ENCODE measurements around the gene SCFD1.
"Not testable (repeated sequence)": the region's sequence is repeated elsewhere in the genome, so short reads cannot be mapped to it uniquely, and the experiment has no call there.

SCFD1 gene

DNA sequence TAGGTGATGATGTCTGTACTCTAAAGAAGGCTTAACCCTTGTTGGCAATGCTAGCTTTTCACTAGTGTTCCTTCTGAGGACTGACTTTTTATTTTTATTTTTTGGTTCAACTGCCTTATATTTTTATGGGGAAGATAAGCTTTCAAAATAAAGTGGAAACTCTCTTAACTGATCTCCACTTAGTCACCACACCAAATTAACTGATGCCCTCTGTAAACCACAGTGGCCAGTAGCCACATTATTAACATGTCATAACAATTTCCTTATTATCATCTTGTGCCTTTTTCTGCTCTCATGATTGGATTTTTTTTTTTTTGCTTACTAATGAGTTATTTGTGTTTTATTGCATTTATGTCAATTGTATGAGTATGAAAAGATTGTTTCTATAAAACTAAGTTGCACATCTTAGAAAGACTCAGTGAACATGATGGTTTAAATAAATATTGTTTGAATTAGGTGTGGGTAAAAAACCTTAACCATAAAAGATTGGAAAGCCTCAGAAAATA lies 56.9 kb downstream of the SCFD1 start:
- no peak for DNase-seq

DNA sequence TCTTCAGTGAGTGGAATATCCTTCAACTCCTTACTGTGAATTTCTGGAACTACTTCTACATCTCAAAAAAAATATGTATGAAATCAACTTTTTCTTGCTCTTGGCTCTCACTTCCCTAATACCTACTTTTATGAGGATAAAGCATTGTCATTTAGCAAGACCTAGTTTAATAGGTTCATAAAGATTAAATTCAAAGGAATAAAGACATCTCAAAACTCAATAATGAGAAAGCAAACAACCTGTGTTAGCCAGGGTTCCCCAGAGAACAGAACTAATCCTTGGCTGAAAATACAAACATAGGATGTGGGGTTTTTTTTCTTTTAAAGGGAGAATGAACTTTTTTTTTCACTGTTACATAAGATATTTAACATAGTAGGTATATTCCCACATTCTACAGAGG lies 57.9 kb downstream of the SCFD1 start:
- no peak for DNase-seq

DNA sequence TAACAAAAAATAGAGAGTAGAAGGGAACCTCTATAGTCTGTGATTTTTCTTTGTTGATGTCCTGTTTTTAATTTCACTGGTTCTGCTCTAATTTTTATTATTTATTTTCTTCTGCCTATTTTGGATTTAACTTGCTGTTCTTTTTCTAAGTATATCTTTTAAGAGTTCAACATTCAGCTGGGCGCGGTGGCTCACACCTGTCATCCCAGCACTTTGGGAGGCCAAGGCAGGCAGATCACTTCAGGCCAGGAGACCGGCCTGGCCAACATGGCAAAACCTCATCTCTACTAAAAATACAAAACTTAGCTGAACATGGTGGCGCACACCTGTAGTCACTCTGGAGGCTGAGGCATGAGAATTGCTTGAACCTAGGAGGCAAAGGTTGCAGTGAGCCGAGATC lies 58.7 kb downstream of the SCFD1 start:
- DNase-seq: not testable (repeated sequence)

DNA sequence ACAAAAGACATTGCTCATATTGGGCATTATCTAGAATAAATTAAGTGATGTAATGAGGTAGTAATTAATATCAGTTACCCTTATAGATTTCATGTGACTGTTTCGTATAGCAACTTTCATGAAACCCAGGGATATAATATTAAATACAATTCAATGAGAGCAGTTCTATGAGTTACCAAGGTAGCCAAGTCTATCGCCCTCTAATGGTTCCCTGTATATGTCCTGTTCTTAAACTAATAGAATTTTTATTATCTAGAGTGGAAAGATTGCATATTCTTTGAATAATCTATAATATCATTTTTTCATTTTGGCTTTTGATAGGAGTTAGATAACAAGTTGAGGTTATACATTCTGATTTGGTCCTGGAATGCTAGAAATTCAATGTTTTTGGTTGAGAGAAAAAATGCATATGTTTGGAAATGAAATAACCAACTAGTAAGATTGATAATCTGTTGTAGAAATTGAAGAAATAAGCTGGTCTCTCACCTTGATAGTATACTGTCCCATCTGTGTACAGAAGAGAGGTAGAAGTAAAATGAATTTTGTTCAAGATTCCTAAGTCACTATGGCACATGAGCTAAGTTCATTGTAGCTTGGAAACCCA lies 59.7 kb downstream of the SCFD1 start:
- DNase-seq: no peak

DNA sequence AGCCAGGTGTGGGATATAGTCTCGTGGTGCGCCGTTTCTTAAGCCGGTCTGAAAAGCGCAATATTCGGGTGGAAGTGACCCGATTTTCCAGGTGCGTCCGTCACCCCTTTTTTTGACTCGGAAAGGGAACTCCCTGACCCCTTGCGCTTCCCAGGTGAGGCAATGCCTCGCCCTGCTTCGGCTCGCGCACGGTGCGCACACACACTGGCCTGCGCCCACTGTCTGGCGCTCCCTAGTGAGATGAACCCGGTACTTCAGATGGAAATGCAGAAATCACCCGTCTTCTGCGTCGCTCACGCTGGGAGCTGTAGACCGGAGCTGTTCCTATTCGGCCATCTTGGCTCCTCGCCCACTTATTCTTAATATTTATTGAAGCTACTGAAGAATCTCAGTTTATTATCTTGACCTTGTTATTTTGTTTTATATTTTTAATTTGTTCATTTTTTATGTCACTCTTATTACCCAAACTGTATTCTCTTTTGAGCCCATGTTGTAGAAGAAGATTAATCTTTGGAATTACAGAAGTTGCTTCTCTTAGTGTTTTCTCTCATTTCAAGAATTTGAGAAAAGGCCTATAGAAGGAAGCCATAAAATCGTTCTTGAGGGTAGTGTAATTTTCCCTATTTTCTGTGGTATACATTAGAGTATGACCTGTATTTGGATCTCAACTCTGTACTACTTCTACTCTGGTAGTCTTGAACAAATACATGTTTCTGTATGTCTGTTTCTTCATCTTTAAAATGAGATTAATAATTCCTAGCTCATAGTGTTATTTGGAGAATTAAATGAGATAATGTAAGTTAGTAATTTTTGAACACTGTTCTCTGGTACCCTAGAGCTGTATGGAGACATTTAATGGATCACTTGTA lies 68.6 kb downstream of the SCFD1 start:
- DNase-seq: not testable (repeated sequence)

DNA sequence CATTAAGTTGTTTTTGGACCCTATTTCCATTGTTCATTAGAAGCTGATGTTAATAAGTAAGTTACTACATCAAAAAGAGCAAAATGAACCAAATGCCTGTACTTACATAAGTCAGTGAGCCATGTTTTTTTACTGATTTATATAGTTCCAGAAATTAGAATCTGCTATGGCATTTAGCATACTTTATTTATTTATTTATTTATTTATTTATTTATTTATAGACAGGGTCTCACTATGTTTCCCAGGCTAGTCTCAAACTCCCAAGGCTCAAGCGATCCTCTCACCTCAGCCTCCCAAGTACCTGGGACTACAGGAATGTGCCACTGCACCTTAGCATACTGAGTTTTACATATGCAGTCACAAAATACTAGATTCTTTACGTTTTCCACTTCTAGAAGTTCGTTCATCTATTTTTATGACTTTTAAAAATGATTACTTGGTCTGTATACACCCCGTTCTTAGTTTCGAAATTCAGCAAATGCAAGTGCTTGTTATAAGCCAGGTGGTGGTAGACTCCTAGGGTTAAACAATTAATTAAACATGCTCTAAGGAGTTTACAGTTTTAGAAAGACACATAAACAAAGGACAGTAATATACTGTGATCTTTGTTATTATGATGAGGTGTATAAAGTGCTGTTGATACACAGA lies 69.8 kb downstream of the SCFD1 start:
- no peak for DNase-seq

DNA sequence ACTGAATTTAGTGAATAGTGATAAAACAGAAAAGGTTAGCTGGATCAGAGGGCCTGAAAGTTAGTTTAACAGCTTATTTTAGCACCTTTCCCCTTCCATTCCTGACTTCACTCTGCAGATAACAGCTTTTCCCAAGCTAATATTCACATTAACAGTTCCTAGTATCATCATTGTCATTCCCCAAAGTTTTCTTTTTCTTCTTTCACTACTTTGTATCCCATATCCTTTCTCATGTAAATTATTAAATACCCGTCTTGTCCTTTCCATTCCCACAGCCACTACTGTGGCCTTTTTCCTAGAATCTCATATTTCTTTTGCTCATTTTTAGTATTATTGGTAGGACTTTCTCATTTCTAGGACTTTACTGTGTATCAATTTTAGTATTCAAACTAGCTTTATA lies 70.5 kb downstream of the SCFD1 start:
- no peak for DNase-seq

DNA sequence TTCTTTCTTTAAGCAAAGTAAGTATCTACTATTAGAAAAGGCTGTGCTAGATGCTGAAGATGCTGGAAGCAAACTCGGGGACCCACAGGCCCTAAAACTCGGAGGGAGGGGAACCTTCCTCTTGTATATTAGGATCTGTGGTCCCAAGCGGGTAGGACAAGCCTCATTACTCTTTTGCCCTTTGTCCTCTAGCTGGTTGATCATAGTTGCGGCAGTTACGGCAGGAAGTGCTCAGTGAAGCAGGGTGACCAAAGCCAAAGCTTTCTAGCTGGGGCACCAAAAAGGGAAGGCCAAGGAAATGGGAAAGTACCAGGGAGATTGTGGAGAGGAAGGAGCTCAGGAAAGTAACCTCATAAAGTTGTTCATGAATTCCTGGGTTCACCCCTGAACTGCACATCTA lies 76.3 kb downstream of the SCFD1 start:
- no peak for DNase-seq

DNA sequence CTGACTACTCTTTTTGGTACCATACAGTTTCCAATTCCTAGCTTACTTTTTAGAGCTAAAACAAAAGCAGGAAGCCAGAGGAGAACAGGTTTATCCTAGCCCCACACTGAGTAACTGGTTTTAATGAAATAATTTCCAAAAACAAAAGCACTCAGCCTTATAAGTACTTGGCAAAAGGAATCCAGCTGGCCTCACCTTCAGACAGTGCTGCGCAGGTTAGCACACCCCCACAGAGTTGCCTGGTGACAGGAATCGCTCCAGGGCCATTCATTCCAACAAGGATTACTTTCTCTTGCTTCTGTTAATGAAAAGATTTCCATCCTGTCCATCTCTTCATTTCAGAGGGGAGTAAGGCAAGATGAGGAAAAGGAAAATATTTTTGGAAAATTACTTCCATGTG lies 84.6 kb downstream of the SCFD1 start:
- no peak for DNase-seq

DNA sequence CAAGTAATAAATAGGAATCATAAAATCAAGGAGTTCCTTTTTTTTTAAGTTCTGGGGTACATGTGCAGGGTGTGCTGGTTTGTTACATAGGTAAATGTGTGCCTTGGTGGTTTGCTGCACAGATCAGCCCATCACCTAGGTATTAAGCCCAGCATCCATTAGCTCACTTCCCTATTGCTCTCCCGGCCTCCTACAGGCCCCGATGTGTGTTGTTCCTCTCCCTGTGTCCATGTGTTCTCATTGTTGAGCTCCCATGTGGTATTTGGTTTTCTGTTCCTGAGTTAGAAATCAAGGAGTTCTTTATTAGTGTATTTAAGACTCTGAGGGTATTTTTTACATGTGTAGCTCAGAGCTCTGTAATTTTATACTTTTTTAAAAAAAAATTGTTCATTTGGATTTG lies 86.0 kb downstream of the SCFD1 start:
- no peak for DNase-seq

DNA sequence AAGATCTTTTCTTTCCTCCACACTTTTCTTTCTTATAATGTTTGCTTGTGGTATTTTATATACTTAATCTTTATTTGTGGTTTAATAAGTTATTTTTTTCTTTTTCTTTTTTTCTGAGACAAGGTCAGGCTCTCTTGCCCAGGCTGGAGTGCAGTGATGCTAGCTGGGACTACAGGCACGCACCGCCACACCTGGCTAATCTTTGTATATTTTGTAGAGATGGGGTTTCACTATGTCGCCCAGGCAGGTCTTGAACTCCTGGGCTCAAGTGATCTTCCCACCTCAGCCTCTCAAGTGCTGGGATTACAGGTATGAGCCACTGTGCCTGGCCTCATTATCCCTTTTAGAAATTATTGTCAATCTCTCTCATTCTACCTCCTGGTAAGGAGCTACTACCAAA lies 87.1 kb downstream of the SCFD1 start:
- DNase-seq: no peak

DNA sequence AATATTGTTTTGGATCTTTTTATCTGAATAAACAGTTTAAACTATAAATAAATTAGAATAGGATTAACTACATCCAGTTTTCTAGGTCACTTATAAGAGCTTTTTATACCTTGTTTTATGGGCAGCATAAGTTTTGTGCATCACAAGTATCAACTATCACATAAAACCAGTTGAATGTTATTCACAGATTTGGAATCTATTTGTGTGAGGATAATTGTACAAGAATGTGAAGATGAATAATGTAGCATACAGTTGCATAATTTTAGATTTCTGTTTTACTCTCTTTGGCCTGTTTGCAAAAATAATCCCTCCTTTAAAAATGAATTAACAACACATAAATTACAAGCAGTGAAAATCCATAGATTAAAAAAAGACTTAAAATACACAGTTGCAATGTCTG lies 88.8 kb downstream of the SCFD1 start:
- no peak for DNase-seq

DNA sequence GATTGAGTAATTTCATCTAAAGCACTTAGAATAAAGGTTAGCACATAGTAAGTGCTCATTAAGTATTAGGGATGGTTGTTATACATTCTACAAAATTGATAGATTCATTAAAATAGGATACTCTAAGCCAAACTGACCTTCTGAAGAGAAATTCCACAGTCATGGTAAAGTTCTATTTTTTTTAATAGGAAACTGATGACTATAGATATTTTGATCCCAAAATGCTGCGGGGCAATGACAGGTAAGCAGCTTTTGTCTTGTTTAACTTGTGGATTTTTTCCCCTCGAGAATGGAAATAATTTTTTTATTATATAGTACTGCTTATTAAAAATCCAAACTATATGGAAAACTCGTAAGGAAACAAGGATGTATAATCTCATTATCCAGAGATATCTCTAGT lies 97.0 kb downstream of the SCFD1 start:
- no peak for DNase-seq

DNA sequence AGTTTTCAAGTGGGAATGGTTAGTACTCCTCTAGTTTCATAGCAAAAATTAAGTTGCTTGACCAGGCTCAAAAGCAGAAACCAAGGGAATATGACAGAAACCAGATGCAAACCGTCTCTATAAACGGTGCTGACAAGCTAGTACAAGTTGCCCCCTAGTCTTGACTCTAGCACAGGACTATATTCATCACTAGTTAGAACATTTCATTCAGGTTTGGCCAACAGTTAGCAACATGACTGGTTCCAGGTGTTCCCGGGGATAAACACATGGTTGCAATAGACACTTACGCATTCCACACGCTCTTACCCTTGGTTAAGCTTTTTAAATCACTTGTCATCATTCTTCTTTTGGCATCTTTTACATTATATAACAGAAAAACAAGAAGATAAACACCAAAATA lies 103.6 kb downstream of the SCFD1 start:
- DNase-seq: no peak

DNA sequence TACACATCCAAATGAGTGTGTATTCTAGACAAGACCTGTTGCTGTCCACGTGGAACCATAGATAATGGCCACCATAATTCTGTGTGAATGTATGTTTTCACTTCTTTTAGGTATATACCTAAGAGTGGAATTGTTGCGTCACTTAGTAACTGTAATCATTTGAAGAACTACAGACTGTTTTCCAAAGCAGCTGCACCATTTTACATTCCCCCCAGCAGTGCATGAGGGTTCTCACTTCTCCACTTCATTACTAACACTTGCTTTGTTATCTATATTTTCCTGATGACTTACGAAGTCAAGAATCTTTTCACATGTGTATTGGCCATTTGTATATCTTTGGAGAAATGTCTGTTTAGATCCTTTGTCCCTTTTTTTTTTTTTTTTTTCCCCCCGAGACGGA lies 106.4 kb downstream of the SCFD1 start:
- DNase-seq: no peak

DNA sequence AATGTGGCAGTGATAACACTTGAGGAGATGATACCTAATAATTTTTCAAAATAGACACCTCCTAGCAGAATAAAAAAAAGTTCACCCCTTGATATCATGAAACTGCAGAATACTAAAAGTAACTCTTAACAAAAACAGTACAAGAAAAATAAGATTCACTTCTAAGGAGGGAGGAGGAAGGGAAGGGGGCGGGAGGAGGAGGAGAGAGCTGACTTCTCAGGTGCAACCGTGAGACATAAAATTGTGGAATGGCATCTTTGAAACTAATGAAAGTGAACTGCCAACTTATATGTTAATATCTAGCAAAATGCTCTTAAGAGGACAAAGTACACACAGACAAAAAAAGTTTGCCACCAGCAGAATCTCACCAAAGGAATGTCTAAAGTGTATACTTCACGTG lies 115.8 kb downstream of the SCFD1 start:
- no peak for DNase-seq

DNA sequence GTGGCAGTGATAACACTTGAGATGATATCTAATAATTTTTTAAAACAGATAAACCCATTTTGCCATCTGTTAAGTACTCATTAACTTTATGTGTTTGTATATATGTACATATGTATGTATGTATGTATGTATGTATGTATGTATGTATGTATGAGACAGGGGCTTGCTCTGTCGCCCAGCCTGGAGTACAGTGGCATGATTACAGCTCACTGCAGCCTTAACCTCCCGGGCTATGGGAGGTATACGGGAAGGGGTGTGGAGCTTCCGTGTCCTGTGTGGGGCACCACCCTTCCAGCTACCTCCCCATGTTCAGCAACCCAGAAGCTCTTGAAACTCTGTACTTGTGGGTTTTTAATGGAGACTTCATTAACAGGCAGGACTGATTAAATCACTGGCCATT lies 116.9 kb downstream of the SCFD1 start:
- no peak for DNase-seq

DNA sequence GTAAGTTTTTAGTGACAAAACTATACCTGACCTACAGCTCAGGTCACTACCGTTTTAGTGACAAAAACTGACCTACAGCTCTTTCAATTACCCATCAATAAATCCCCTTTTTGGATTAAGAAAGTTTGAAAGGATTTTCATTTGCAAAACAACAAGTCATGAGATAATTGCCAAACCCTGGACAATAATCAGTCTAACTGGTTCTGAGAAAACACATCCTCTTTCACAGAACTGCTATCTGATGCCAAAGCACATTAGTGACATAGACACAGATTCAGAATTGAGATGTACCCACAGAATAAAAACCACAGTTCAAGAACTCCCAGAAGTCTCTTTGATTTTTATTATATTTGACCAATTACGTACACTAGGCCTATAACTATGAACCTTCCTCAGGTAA lies 126.2 kb downstream of the SCFD1 start:
- no peak for DNase-seq

DNA sequence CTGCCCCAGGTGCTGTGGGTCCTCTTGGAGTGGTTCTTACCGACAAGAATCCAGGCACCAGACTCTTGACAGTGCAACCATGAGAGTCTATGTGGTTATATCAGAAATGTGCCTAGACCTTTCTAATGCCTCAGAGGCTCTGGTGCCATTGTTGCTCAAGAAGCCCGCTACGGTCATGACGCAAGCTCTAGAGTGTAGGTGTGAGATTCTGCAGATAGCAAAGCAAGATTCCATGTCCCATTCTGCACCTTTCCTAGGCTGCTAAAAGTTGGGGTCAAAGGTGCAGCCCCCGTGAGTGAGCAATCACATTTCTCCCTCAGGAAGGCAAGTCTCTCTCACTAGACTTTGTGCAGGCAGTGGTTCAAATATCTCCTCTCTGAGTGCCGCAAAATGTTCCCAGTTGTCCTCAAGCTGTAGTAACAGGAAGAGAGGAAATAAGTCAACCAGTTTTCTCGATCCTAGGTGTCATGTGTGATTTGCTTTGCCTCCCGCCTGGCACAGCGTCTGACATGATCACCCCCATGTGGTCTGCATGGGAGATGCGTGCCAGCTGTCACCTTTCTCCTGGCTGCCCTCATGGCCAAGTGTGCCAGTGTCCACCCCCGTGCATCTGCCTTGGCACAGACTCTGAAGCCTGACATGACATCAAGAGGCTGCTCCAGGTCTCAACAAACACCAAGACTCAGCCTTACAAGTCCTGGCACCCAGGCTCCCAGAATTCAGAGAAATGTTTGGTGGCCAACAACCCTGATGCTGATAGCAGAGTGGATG lies 129.7 kb downstream of the SCFD1 start:
- no peak for DNase-seq

DNA sequence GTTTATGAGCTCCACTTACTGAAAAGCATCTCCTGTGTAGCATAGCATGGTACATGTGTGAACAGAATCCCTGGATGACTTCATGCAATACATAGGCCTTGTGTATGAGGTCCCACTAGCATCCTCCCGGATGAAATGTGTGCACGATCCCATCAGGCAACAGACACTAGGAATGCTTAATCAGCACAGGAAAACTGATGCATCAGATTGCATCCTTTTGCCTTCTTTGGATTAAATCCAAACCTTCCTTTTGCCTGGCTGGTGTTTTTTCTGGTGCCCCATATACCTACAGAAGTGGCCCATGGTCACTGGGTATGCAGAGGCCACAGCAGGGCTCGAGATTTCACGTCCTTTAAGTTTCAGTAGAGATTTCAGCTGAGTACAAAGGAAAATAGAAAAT lies 131.3 kb downstream of the SCFD1 start:
- no peak for DNase-seq

DNA sequence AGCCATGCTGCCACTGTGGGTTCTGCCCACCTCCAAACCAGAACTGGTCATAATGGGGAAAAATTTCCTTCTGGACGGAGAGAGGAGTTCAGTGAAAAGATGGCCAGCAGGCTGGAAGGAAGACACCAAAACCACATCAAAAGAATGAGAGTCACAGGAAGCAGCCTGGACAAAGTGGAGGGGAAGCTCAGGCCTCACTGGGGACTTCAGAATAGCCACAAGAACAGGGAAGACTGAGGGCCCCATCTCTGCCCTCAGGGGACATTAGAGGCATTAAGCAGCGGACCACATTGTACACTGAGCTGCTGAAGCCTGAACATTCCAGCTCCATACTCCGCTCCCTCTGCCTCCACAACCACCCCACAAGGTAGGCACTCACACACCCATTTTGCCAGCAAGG lies 132.7 kb downstream of the SCFD1 start:
- DNase-seq: no peak

DNA sequence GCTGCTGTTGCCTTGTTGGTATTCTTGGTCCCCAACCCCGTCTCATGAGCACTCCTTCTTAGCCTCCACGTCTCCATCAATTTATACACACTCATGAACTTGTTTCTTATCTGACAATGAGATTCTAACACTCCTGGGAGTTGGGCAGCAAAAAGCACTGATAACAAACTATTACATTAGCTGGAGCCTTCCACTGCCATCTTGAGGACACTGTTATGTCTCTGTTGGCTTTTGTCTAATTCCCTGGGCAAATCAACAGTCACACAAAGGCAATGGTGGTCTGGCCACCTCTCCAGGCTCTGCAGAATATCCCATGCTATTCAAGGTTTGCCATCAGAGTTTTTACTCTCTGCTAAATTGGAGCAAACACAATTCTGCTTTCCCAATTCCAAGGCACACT lies 134.5 kb downstream of the SCFD1 start:
- no peak for DNase-seq

DNA sequence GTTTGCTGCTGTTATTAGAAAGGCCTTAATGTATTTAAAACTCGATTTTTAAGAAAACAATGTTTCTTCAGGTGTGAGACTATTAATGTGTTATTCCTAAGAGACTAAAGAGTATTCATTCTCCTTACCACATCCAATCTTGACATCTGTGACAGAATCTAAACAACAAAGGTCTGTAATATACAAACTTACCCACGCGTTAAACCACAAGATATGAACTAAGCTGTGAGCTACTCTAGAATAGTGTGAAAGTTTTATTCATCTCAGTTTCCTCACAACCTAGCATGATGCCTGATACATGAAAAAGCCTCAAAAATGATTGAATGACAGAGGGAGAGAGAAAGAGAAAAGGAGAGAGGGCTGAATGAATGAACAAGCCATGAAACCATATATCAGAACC lies 135.0 kb downstream of the SCFD1 start:
- DNase-seq: no peak

Measured in activated CD4-positive, CD25-positive, alpha-beta regulatory T cell treated with anti-CD3 and anti-CD28 coated beads, Interleukin-2, amount 50 U/mL, for 72 hours (primary cell).